HepG2 (cell line): ENCODE results near the gene C13orf42. TPM values are rescaled to one million over a fixed set of nuclear protein-coding genes. Genes with fewer than 3 reads are reported as not detected.

Experiments
- ATAC-seq: fragments of 200-7000 bp; cut with Tn5 transposase; 3 replicates; pipeline ENCODE4 v1.9.1; 2020; ENCODE audit warnings: mild to moderate bottlenecking, moderate library complexity
- BruUV-seq: library from RNA; stranded (reverse); fragments of 400-500 nt; replicated peaks from 2 replicates; lab custom pipeline; 2021; lab: Mats Ljungman, UMichigan
- CTCF ChIA-PET: fragments of 300-600 bp; formaldehyde crosslinking; extraction: SDS; loops from one replicate; lab custom pipeline; 2021; ENCODE audit warnings: low total read pairs, inconsistent platforms, low intra/inter-chr PET ratio; lab: Yijun Ruan, JAX
- POLR2A ChIA-PET: fragments of 350-600 bp; sonication (Branson Sonifier 250); formaldehyde crosslinking; loops from one replicate; lab custom pipeline; 2020; ENCODE audit warnings: antibody characterized with exemption, inconsistent platforms; lab: Yijun Ruan, JAX
- DNase-seq: peaks from one replicate; pipeline ENCODE4 v3.0.0-alpha.2; 2015; ENCODE audit warnings: low spot score
- FAIRE-seq: peaks from 3 replicates; lab custom pipeline; 2011; peaks lifted over from hg19 to GRCh38; lab: Jason Lieb, UNC
- H2AFZ ChIP-seq: one replicate; pipeline ENCODE4 v1.6.1; 2011; ENCODE audit warnings: low read length, inconsistent platforms
- H3K27ac ChIP-seq: fragments of 300-600 bp; 3 replicates; pipeline ENCODE4 v1.8.0; 2011; ENCODE audit warnings: mixed run types, mild to moderate bottlenecking, mixed read lengths, low read length, inconsistent platforms; ENCODE audit not compliant: insufficient read depth; ENCODE audit errors: extremely low read length
- H3K27me3 ChIP-seq, 2 experiments: fragments of 200-600 bp in 1 of 2; 2 replicates in 1 of 2; 3 replicates in 1 of 2; pipeline versions ENCODE4 v1.6.0 to v1.8.0; 2011; ENCODE audit warnings: low read length in 2 of 2, mild to moderate bottlenecking in 2 of 2, moderate library complexity in 2 of 2, inconsistent platforms in 1 of 2; ENCODE audit not compliant: insufficient read depth in 2 of 2, control insufficient read depth in 1 of 2
- H3K36me3 ChIP-seq, 2 experiments: fragments of 200-600 bp in 1 of 2; replicated peaks in 1 of 2; 2 replicates in 1 of 2; 3 replicates in 1 of 2; pipeline versions ENCODE4 v1.5.1 to v1.8.0; 2011; ENCODE audit warnings: low read length in 2 of 2, inconsistent platforms in 1 of 2; ENCODE audit not compliant: insufficient read depth in 2 of 2, control insufficient read depth in 1 of 2
- H3K4me1 ChIP-seq: 2 replicates; pipeline ENCODE4 v1.5.1; 2012; ENCODE audit warnings: low read length, inconsistent platforms; ENCODE audit not compliant: insufficient read depth
- H3K4me2 ChIP-seq: 2 replicates; pipeline ENCODE4 v1.6.0; 2011; ENCODE audit warnings: low read depth, low read length, inconsistent platforms
- H3K4me3 ChIP-seq, 3 experiments: fragments of 200-600 bp in 1 of 3; sonication (generic), shearing (Covaris generic) in 1 of 3; replicated peaks in 1 of 3; 2 replicates each; pipeline ENCODE4 v1.5.1; 2011 to 2016; ENCODE audit warnings: low read length in 3 of 3, inconsistent platforms in 2 of 3, low read depth in 2 of 3, mild to moderate bottlenecking in 2 of 3, control low read depth in 1 of 3, mixed read lengths in 1 of 3; ENCODE audit not compliant: insufficient read depth in 1 of 3
- H3K79me2 ChIP-seq: one replicate; pipeline ENCODE4 v1.6.1; 2011; ENCODE audit warnings: low read length, inconsistent platforms; ENCODE audit not compliant: insufficient read depth
- H3K9ac ChIP-seq: 2 replicates; pipeline ENCODE4 v1.6.0; 2011; ENCODE audit warnings: mild to moderate bottlenecking, low read depth, low read length, inconsistent platforms; ENCODE audit not compliant: insufficient read depth
- H3K9me3 ChIP-seq: 2 replicates; pipeline ENCODE4 v1.5.1; 2012; ENCODE audit warnings: mild to moderate bottlenecking, low read length
- H4K20me1 ChIP-seq: 2 replicates; pipeline ENCODE4 v1.6.0; 2011; ENCODE audit warnings: inconsistent platforms, mild to moderate bottlenecking, low read length, moderate library complexity; ENCODE audit not compliant: insufficient read depth
- CCDC6 ChIP-seq: sonication (generic); formaldehyde crosslinking; IDR thresholded peaks from 2 replicates; pipeline ENCODE4 v1.8.1; 2022; ENCODE audit warnings: mild to moderate bottlenecking, missing genetic modification reagents, moderate library complexity
- DZIP1 ChIP-seq: sonication (generic); formaldehyde crosslinking; IDR thresholded peaks from 2 replicates; pipeline ENCODE4 v1.5.0; 2020; ENCODE audit warnings: mild to moderate bottlenecking, missing genetic modification reagents
- KAT7 ChIP-seq: IDR thresholded peaks from 2 replicates; pipeline ENCODE4 v1.6.1; 2018; ENCODE audit warnings: borderline replicate concordance, missing compliant biosample characterization
- MYNN ChIP-seq: sonication (generic); formaldehyde crosslinking; IDR thresholded peaks from 2 replicates; pipeline ENCODE4 v1.4.0; 2020; ENCODE audit warnings: mild to moderate bottlenecking, low read depth, missing genetic modification reagents
- SATB2 ChIP-seq: sonication (generic); formaldehyde crosslinking; IDR thresholded peaks from 2 replicates; pipeline ENCODE4 v1.5.0; 2020; ENCODE audit warnings: missing genetic modification reagents
- SP1 ChIP-seq, 2 experiments: fragments of 450-650 bp in 1 of 2; sonication (generic) in 1 of 2; formaldehyde crosslinking in 1 of 2; IDR thresholded peaks; 2 replicates each; pipeline versions ENCODE4 v1.4.0 to v1.6.1; 2016 to 2020; ENCODE audit warnings: missing genetic modification reagents in 1 of 2
- TAF1 ChIP-seq: sonication (generic); formaldehyde crosslinking; IDR thresholded peaks from 2 replicates; pipeline ENCODE4 v1.4.0; 2020; ENCODE audit warnings: missing genetic modification reagents
- ZBTB3 ChIP-seq: sonication (generic); formaldehyde crosslinking; IDR thresholded peaks from 2 replicates; pipeline ENCODE4 v1.4.0; 2020; ENCODE audit warnings: low read depth, mild to moderate bottlenecking, moderate library complexity, missing genetic modification reagents, borderline replicate concordance
- ZFP1 ChIP-seq: IDR thresholded peaks from 2 replicates; pipeline ENCODE4 v1.6.1; 2016
- ZNF3 ChIP-seq: IDR thresholded peaks from 2 replicates; pipeline ENCODE4 v1.7.0; 2017; ENCODE audit warnings: inconsistent platforms
- ZNF33B ChIP-seq: sonication (generic); formaldehyde crosslinking; IDR thresholded peaks from 2 replicates; pipeline ENCODE4 v1.5.1; 2020; ENCODE audit warnings: mild to moderate bottlenecking, missing genetic modification reagents
- ZNF747 ChIP-seq: sonication (generic); formaldehyde crosslinking; IDR thresholded peaks from 2 replicates; pipeline ENCODE4 v1.8.1; 2023; ENCODE audit warnings: missing genetic modification reagents, mild to moderate bottlenecking, borderline replicate concordance
- WGBS: methylation state at CpG from one replicate; pipeline ENCODE4 v1.1.6; 2017; ENCODE audit warnings: low lambda C conversion rate; 5-methylcytosine and 5-hydroxymethylcytosine counted together
- in situ Hi-C: cut with HindIII; loops from 2 replicates; pipeline ENCODE4 v1.10.0; 2017; ENCODE audit warnings: low pct_unique_long_range_greater_than_20kb; ENCODE audit not compliant: extremely low pct_ligation_motif_present
- intact Hi-C: fragments of 100-400 bp; cut with micrococcal nuclease; formaldehyde crosslinking; loops from one replicate; pipeline ENCODE4 v1.10.0; 2022; ENCODE audit not compliant: unreplicated experiment
- polyA plus RNA-seq, 8 experiments: library from polyadenylated mRNA; depleted of rRNA in 3 of 8; stranded (reverse) in 7 of 8; unstranded in 1 of 8; fragments of >200 nt; fragmentation: Illumina TruSeq in 4 of 8; extraction: Trizol in 4 of 8; gene quantifications; 2 replicates each; pipeline versions ENCODE4 v1.2.1 to v1.2.3, GENCODE V29; 2011 to 2016; ENCODE audit warnings: low read depth in 4 of 8, missing spikeins in 1 of 8, mixed read lengths in 1 of 8; ENCODE audit not compliant: insufficient read depth in 1 of 8
- total RNA-seq, 5 experiments: library from RNA; depleted of rRNA; stranded (reverse); fragments of >200 nt; fragmentation: Illumina TruSeq; extraction: Trizol; gene quantifications; 2 replicates each; pipeline ENCODE4 v1.2.3, GENCODE V29; 2016; ENCODE audit warnings: low read depth in 1 of 5

The C13orf42 gene
- total and polyA plus RNA-seq, 2 of the 13 experiments (the other 11 are each of a cell fraction or from before 2014, with no cell fraction given), result not detected

GRCh38 chr13:51156648-51157047, 45.6 kb upstream of the C13orf42 start:
- FAIRE-seq (no peak), DNase-seq (no peak), ATAC-seq (no peak)
- no peaks in the 10 kb centered on the region for H3K79me2 ChIP-seq
- intact Hi-C loops (no loop called here), in situ Hi-C loops (loop anchor here (10.0 kb wide), 1 partner anchor 128 kb away; no protein-coding TSS in a partner anchor)
- 0 out of 5 replicates have a peak, but pooled peaks cover 0 to 11% of the 10 kb centered on the region in 2 experiments for H3K27me3 ChIP-seq
- H3K27ac ChIP-seq, result no peak overlapping the region
- BruUV-seq, result no TSS peak
- H3K9me3 ChIP-seq, result no peaks in the 10 kb centered on the region
- H2AFZ ChIP-seq, result no peak overlapping the region
- ChIA-PET CTCF (no interaction called here), POLR2A (no interaction called here)
- H3K36me3 ChIP-seq, result no peaks in the 10 kb centered on the region
- TF ChIP-seq DZIP1 (CRISPR knock-in tag) (no peak), ZFP1 (CRISPR knock-in tag) (no peak), KAT7 (no peak), ZNF3 (CRISPR knock-in tag) (no peak), ZNF747 (CRISPR knock-in tag) (no peak), SP1 (IDR thresholded peaks at IDR 0.05) (no peak), SP1 (CRISPR knock-in tag; IDR thresholded peaks at IDR 0.05) (no peak), TAF1 (CRISPR knock-in tag) (no peak), MYNN (no peak), ZBTB3 (CRISPR knock-in tag) (no peak), CCDC6 (CRISPR knock-in tag) (no peak), SATB2 (CRISPR knock-in tag) (no peak), ZNF33B (no peak)
- 68% methylated on average over 3 of the region's 3 CpGs for WGBS
- no peak overlapping the region for H3K4me3 ChIP-seq
- no peak overlapping the region for H3K4me2 ChIP-seq
- no peaks in the 10 kb centered on the region for H3K4me1 ChIP-seq
- H3K9ac ChIP-seq, result no peak overlapping the region
- no peaks in the 10 kb centered on the region for H4K20me1 ChIP-seq
